ENCODE measurements around the gene TLCD5. TPM values are rescaled to one million over a fixed set of nuclear protein-coding genes. Genes with fewer than 3 reads are reported as not detected.
A peak's percentile ranks its signal among the peaks of the same experiment; 100 is the strongest.

The TLCD5 gene
- total RNA-seq, 1 experiment from 2014 or later = 8.3 TPM

DNA sequence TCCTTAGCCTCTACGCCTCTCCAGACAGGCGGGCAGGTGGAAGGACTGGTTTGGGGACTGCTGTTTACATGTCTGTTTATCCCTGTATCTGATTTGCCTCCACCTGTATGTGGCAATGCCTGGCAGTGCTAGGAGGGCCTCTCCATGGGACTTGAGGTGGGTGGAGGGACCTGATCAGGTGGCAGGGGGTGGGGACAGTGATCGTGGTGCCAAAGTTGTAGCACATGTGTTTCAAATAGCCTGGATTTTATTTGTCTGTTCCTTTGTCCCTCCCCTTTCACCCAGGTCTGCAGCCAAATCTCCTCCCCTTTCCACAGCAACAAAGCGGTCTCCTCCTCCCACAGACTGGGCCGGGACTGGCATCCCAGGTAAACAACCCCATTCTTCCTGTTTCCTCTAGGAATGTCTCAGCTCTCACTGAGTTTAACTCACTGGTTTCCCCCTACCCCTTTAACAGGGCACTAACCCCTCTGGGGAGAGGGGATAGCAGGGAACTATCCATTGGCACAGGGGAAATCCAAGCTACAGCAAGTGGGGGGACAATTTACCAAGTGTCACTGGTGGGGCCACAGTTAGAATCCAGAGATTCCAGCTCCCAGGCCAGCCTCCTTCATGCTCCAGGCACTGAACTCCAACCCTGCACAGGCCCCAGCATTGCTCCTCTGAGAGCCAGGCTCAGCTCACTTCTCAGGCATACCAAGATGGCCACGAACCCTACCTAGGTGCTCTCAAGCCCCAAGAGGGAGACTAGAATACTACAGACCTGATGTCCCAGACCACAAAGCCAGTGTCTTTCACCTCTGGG is 22.9 kb upstream of the TLCD5 start:
- no peak overlapping the region for H3K4me3 Mint-ChIP-seq
- ChIA-PET CTCF (interaction anchor here (0.6 to 17.0 kb wide), 46 partner anchors 8 to 921 kb away, joined by 3 to 623 read pairs (median 4); partner anchors contain the start of genes ARHGEF12, POU2F3 and TLCD5), POLR2A (interaction anchor here (0.8 to 2.0 kb wide), 3 partner anchors 55 to 184 kb away, joined by 3 to 14 read pairs (median 5); no protein-coding TSS in a partner anchor)
- H3K4me1 Mint-ChIP-seq = peaks cover 21% of the 10 kb centered on the region
- H3K9me3 Mint-ChIP-seq = no peaks in the 10 kb centered on the region
- TF ChIP-seq NFE2L1 (CRISPR knock-in tag; IDR thresholded peaks at IDR 0.05) = no peak
- no peak for TF ChIP-seq FOXP1 (CRISPR knock-in tag; IDR thresholded peaks at IDR 0.05; ENCODE audit: borderline replicate concordance)
- DNase-seq (ENCODE audit: low spot score) (no peak), ATAC-seq (no peak)
- peaks cover 8% of the 10 kb centered on the region for H3K27me3 Mint-ChIP-seq (ENCODE audit: low read depth)
- H3K36me3 Mint-ChIP-seq = no peaks in the 10 kb centered on the region
- no peak overlapping the region for H3K27ac Mint-ChIP-seq

- no peak for TF ChIP-seq SOX15 (CRISPR knock-in tag; IDR thresholded peaks at IDR 0.05)
- TF ChIP-seq CTCF (IDR thresholded peaks at IDR 0.05) = peak; percentile 79
- TF ChIP-seq ZBTB43 (CRISPR knock-in tag; IDR thresholded peaks at IDR 0.05) = no peak
- no peak overlapping the region for H3K27ac Mint-ChIP-seq
- H3K9me3 Mint-ChIP-seq = no peaks in the 10 kb centered on the region
- ChIA-PET CTCF (interaction anchor here (0.6 to 17.0 kb wide), 57 partner anchors 9 to 922 kb away, joined by 3 to 623 read pairs (median 4); partner anchors contain the start of genes ARHGEF12, POU2F3 and TLCD5), POLR2A (interaction anchor here (0.6 to 2.0 kb wide), 4 partner anchors 53 to 185 kb away, joined by 3 to 14 read pairs (median 4); no protein-coding TSS in a partner anchor)
- H3K36me3 Mint-ChIP-seq = no peaks in the 10 kb centered on the region
- peak; percentile 81 for DNase-seq (ENCODE audit: low spot score)
- peaks cover 7% of the 10 kb centered on the region for H3K27me3 Mint-ChIP-seq (ENCODE audit: low read depth)
- H3K4me3 Mint-ChIP-seq = no peak overlapping the region
- ATAC-seq = peak; percentile 67
- peaks cover 23% of the 10 kb centered on the region for H3K4me1 Mint-ChIP-seq
Measured at GRCh38 chr11:120303004-120303637, 22.0 kb upstream of the TLCD5 start.

DNA sequence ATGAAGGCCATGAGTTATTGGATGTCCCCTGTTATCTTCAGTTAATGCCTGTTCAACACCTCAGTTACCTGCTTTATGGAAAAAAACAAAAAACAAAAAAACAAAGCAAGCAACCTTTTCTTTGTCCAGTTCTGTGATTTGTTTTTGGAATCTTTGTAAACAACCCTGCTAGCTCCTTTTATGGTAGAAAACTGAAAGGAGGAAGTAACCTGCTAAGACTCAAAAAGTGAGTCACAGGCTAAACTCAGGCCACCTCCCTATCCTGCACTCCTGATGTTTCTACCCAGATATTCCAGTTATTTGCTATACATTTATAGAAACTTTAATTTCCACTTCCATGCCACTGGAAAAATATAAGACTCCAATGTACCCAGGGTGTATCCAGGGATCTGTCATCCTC is 20.6 kb upstream of the TLCD5 start:
- Mint-ChIP-seq H3K36me3 (no peaks in the 10 kb centered on the region), H3K9me3 (no peaks in the 10 kb centered on the region), H3K27ac (no peak overlapping the region), H3K4me1 (peaks cover 21% of the 10 kb centered on the region), H3K27me3 (ENCODE audit: low read depth) (peaks cover 6% of the 10 kb centered on the region), H3K4me3 (no peak overlapping the region)
- ChIA-PET CTCF (interaction anchor here (0.7 to 17.0 kb wide), 9 partner anchors 13 to 134 kb away, joined by 3 to 623 read pairs (median 15); partner anchors contain the start of gene POU2F3), POLR2A (interaction anchor here (0.6 kb wide), 1 partner anchor 54 kb away, joined by 3 read pairs; no protein-coding TSS in a partner anchor)
- ATAC-seq (no peak), DNase-seq (ENCODE audit: low spot score) (no peak)
- TF ChIP-seq NFATC4 (CRISPR knock-in tag; IDR thresholded peaks at IDR 0.05) = no peak
- TF ChIP-seq ZNF396 (CRISPR knock-in tag; IDR thresholded peaks at IDR 0.05; ENCODE audit: borderline replicate concordance) = no peak
- TF ChIP-seq ATF1 (CRISPR knock-in tag; IDR thresholded peaks at IDR 0.05) = no peak
- TF ChIP-seq ATF2 (CRISPR knock-in tag; IDR thresholded peaks at IDR 0.05; ENCODE audit: borderline replicate concordance, low read depth) = no peak
- TF ChIP-seq ZNF671 (CRISPR knock-in tag; IDR thresholded peaks at IDR 0.05) = no peak
- no peak for TF ChIP-seq CBFB (CRISPR knock-in tag; IDR thresholded peaks at IDR 0.05; ENCODE audit: low read depth)
- TF ChIP-seq KAT7 (CRISPR knock-in tag; IDR thresholded peaks at IDR 0.05; ENCODE audit: borderline replicate concordance) = no peak
- TF ChIP-seq STAT6 (CRISPR knock-in tag; conservative IDR thresholded peaks at IDR 0.05; ENCODE audit: low read depth) = no peak
- TF ChIP-seq SOX15 (CRISPR knock-in tag; IDR thresholded peaks at IDR 0.05) = no peak
- TF ChIP-seq USF2 (CRISPR knock-in tag; IDR thresholded peaks at IDR 0.05) = no peak

Data from WTC11 (cell line).